Middle frontal gyrus (tissue), 1 donor: ENCODE measurements around the gene BDNF.
"Not testable (repeated sequence)": the region's sequence is repeated elsewhere in the genome, so short reads cannot be mapped to it uniquely, and the experiment has no call there.

Experiments
- DNase-seq: peaks from one replicate; pipeline ENCODE4 v3.0.0-alpha.2; 2015; ENCODE audit warnings: low spot score; ENCODE audit errors: extremely low spot score

Gene BDNF

GRCh38 chr11:27665508-27666101 is 34.6 kb downstream of the BDNF start:
- not testable (repeated sequence) for DNase-seq

GRCh38 chr11:27663326-27663725 is 36.9 kb downstream of the BDNF start:
- DNase-seq, result no peak

GRCh38 chr11:27660171-27660570 is 40.1 kb downstream of the BDNF start:
- DNase-seq, result no peak

- DNase-seq, result no peak
Measured at GRCh38 chr11:27658535-27659236, 41.6 kb downstream of the BDNF start.

GRCh38 chr11:27656806-27657483 is 43.3 kb downstream of the BDNF start:
- no peak for DNase-seq

GRCh38 chr11:27656320-27656719 is 43.9 kb downstream of the BDNF start:
- no peak for DNase-seq

- no peak for DNase-seq
Measured at GRCh38 chr11:27653990-27654758, 46.1 kb downstream of the BDNF start.

- no peak for DNase-seq
Measured at GRCh38 chr11:27651711-27652110, 48.5 kb downstream of the BDNF start.

GRCh38 chr11:27650988-27651387 is 49.3 kb downstream of the BDNF start:
- no peak for DNase-seq

GRCh38 chr11:27649800-27650199 is 50.5 kb downstream of the BDNF start:
- no peak for DNase-seq

GRCh38 chr11:27648840-27649239 is 51.4 kb downstream of the BDNF start:
- no peak for DNase-seq

GRCh38 chr11:27646051-27646818 is 54.0 kb downstream of the BDNF start:
- no peak for DNase-seq

- DNase-seq, result no peak
Measured at GRCh38 chr11:27642954-27643353, 57.3 kb downstream of the BDNF start.

GRCh38 chr11:27640954-27641353 is 59.3 kb downstream of the BDNF start:
- DNase-seq, result no peak

- no peak for DNase-seq
Measured at GRCh38 chr11:27635567-27636037, 64.7 kb downstream of the BDNF start.

GRCh38 chr11:27634776-27635175 is 65.5 kb downstream of the BDNF start:
- not testable (repeated sequence) for DNase-seq

GRCh38 chr11:27634282-27634681 is 66.0 kb downstream of the BDNF start:
- DNase-seq, result not testable (repeated sequence)

GRCh38 chr11:27629023-27629422 is 71.2 kb downstream of the BDNF start:
- DNase-seq, result not testable (repeated sequence)

- DNase-seq, result no peak
Measured at GRCh38 chr11:27627979-27628378, 72.3 kb downstream of the BDNF start.

- no peak for DNase-seq
Measured at GRCh38 chr11:27626938-27627586, 73.2 kb downstream of the BDNF start.
